Measurements from ENCODE around the gene POLD3. TPM values are rescaled to one million over a fixed set of nuclear protein-coding genes. Genes with fewer than 3 reads are reported as not detected.

POLD3 gene
- total RNA-seq, 1 donor from 2014 or later: 5.0 TPM

DNA sequence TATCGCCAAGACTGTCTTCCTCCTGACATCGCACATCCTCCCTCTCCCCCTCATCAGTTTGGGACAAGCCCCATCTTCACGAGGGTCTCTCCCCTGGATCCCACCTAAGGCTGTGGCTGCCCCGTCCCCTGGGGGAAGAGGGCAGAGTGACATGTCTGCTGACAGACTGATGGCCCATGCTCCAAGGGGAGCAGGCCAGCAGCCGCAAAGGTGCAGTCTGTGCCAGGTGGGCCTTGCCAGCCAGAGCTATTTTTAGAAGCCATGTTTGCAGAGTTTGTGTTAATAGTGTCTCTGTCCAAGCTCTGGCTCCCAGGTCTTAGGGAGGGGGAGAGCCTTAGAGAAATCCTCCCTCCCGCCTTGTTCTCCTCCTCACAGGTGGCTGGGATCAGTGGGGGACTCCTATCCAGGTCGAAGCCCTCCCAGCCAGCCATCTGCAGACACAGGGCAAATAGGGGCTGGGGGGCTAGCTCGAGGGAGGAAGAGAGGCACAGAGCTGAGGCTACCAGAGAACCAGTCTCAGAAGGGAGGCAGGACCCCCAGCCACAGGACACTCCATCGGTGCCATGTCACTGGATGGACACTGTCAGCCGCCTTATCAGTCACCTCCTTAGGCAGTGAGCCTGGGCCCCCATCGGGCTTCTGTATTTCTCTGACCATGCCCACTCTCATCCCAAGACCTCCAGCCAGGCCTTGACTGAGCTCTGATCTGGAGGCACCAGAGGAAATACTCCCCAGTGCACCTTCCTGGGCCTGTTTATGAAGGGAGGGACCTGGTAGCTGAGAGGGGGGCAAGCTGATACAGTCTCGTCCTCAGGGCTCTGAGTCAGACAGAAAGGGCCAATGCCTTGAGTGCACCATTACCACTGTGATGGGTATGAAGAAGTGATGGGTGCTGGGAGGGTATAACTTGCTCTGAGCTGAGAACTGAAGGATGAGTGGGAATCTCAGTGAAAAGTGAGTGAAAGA is 89.6 kb downstream of the POLD3 start:
- Histone ChIP-seq H3K36me3 (ENCODE audit: control insufficient read depth, insufficient read depth, low read length) (no peaks in the 10 kb centered on the region), H3K4me3 (ENCODE audit: low read depth, low read length) (no peak overlapping the region), H3K27me3 (ENCODE audit: control insufficient read depth, insufficient read depth, low read length) (no peaks in the 10 kb centered on the region)
- no peak for TF ChIP-seq CTCF (IDR thresholded peaks at IDR 0.05; ENCODE audit: insufficient read depth, low read length, severe bottlenecking)
- DNase-seq (ENCODE audit: low read depth): peak; percentile 35
- peak; percentile 47 for FAIRE-seq

- no peak for DNase-seq (ENCODE audit: low read depth)
- Histone ChIP-seq H3K27me3 (ENCODE audit: control insufficient read depth, insufficient read depth, low read length) (no peaks in the 10 kb centered on the region), H3K4me3 (ENCODE audit: low read depth, low read length) (peak overlapping the region; percentile 25), H3K36me3 (ENCODE audit: control insufficient read depth, insufficient read depth, low read length) (no peaks in the 10 kb centered on the region)
- no peak for FAIRE-seq
- no peak for TF ChIP-seq CTCF (IDR thresholded peaks at IDR 0.05; ENCODE audit: insufficient read depth, low read length, severe bottlenecking)
Observed at GRCh38 chr11:74682731-74683278, 90.4 kb downstream of the POLD3 start.

DNA sequence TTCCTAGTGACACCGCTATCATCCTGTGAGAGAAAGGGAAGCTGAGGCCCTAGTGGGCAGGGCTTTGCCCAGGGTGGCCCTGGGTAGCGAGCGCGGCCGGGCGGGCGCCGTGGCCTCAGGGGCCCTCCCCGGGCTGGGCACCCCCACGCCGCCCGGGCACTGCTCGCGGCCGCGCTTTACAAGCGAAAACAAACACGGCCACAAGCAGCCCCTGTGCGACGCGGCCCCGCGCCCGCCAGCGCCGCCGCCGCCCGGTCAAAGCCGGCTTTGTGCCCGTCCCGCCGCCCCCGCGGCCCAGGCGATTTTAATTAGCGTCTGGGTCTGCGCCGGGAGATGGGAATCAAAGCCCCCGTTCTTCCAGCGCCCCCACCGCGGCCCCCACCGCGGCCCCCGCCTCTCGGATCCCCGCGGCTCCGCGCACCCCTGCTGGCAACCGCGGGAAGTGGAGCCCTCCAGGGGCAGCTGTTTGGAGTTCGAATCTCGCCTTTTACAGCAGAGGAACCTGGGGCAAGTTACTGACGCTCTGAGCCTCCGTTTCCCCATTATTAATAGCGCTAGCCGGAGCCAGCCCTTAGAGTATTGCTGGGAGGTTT is 91.0 kb downstream of the POLD3 start:
- no peaks in the 10 kb centered on the region for H3K27me3 ChIP-seq (ENCODE audit: control insufficient read depth, insufficient read depth, low read length)
- FAIRE-seq (no peak), DNase-seq (ENCODE audit: low read depth) (no peak)
- TF ChIP-seq CTCF (IDR thresholded peaks at IDR 0.05; ENCODE audit: insufficient read depth, low read length, severe bottlenecking): peak; percentile 50
- H3K36me3 ChIP-seq (ENCODE audit: control insufficient read depth, insufficient read depth, low read length): no peaks in the 10 kb centered on the region
- H3K4me3 ChIP-seq (ENCODE audit: low read depth, low read length): peak overlapping the region; percentile 25

- FAIRE-seq (no peak), DNase-seq (ENCODE audit: low read depth) (no peak)
- no peak for TF ChIP-seq CTCF (IDR thresholded peaks at IDR 0.05; ENCODE audit: insufficient read depth, low read length, severe bottlenecking)
- H3K4me3 ChIP-seq (ENCODE audit: low read depth, low read length): no peak overlapping the region
- H3K36me3 ChIP-seq (ENCODE audit: control insufficient read depth, insufficient read depth, low read length): no peaks in the 10 kb centered on the region
- no peaks in the 10 kb centered on the region for H3K27me3 ChIP-seq (ENCODE audit: control insufficient read depth, insufficient read depth, low read length)
Observed at GRCh38 chr11:74683941-74684481, 91.6 kb downstream of the POLD3 start.

DNA sequence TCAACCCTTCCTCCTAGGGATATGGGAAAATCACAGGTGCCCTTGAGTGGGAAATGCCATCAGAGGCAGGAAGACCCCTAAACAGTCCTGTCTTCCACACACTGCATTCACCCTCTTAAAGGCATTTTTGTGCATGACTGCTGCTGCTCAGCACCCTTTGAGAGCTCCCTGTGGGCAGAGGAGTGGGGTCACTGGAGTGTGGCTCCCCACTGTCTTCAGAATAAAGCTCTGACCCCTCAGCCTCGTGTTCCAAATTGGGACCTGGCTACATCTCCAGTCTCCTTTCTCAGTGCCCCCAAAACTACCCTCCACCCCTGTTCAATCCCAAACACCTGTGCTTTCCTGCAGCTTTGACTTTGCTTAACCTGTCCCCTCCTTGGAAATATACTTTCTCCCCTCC is 92.3 kb downstream of the POLD3 start:
- no peaks in the 10 kb centered on the region for H3K27me3 ChIP-seq (ENCODE audit: control insufficient read depth, insufficient read depth, low read length)
- TF ChIP-seq CTCF (IDR thresholded peaks at IDR 0.05; ENCODE audit: insufficient read depth, low read length, severe bottlenecking): no peak
- no peak overlapping the region for H3K4me3 ChIP-seq (ENCODE audit: low read depth, low read length)
- DNase-seq (ENCODE audit: low read depth) (no peak), FAIRE-seq (no peak)
- H3K36me3 ChIP-seq (ENCODE audit: control insufficient read depth, insufficient read depth, low read length): no peaks in the 10 kb centered on the region

Data from bronchial epithelial cell (primary cell).